GM12878 (cell line): ENCODE data around the gene PEAR1. TPM values are rescaled to one million over a fixed set of nuclear protein-coding genes. Genes with fewer than 3 reads are reported as not detected.

Experiments
- ATAC-seq: fragments of 200-7000 bp; cut with Tn5 transposase; 3 replicates; pipeline ENCODE4 v1.9.1; 2020; ENCODE audit warnings: mild to moderate bottlenecking, moderate library complexity
- BruUV-seq: library from RNA; stranded (reverse); fragments of 400-500 nt; replicated peaks from 2 replicates; lab custom pipeline; 2021; lab: Mats Ljungman, UMichigan
- CTCF ChIA-PET: fragments of 300-600 bp; sonication (Branson Sonifier 250); formaldehyde crosslinking; extraction: SDS; loops from one replicate; lab custom pipeline; 2021; ENCODE audit warnings: inconsistent platforms; lab: Yijun Ruan, JAX
- POLR2A ChIA-PET: fragments of 350-600 bp; formaldehyde crosslinking; extraction: SDS; loops from one replicate; lab custom pipeline; 2021; ENCODE audit warnings: inconsistent platforms; lab: Charles Lee
- RAD21 ChIA-PET: fragments of 300-600 bp; sonication (Branson Sonifier 250); formaldehyde crosslinking; loops from one replicate; lab custom pipeline; 2023; ENCODE audit warnings: antibody characterized with exemption; ENCODE audit not compliant: unreplicated experiment; lab: Charles Lee
- SMC1A ChIA-PET: fragments of 300-600 bp; sonication (Branson Sonifier 250); formaldehyde crosslinking; loops from one replicate; lab custom pipeline; 2023; ENCODE audit not compliant: unreplicated experiment, uncharacterized antibody; lab: Charles Lee
- DNase-seq: peaks from one replicate; pipeline ENCODE4 v3.0.0-alpha.2; 2011; ENCODE audit warnings: low read depth, low spot score
- FAIRE-seq: peaks from 3 replicates; lab custom pipeline; 2011; peaks lifted over from hg19 to GRCh38; lab: Jason Lieb, UNC
- H2AFZ ChIP-seq: 2 replicates; pipeline ENCODE4 v1.6.0; 2011; ENCODE audit warnings: low read depth, low read length, control low read depth; ENCODE audit not compliant: control insufficient read depth
- H3K27ac ChIP-seq: 2 replicates; pipeline ENCODE4 v1.5.1; 2011; ENCODE audit warnings: control low read depth; ENCODE audit not compliant: control insufficient read depth, insufficient read depth
- H3K27me3 ChIP-seq, 2 experiments: replicated peaks in 1 of 2; 2 replicates each; pipeline versions ENCODE4 v1.6.0 to v1.6.1; 2011; ENCODE audit warnings: low read length in 1 of 2; ENCODE audit not compliant: control insufficient read depth in 2 of 2, insufficient read depth in 2 of 2
- H3K36me3 ChIP-seq, 2 experiments: 2 replicates each; pipeline ENCODE4 v1.5.1; 2011; ENCODE audit warnings: low read length in 1 of 2; ENCODE audit not compliant: control insufficient read depth in 2 of 2, insufficient read depth in 2 of 2
- H3K4me1 ChIP-seq: 2 replicates; pipeline ENCODE4 v1.6.1; 2011; ENCODE audit warnings: mild to moderate bottlenecking, low read length, moderate library complexity, mixed read lengths; ENCODE audit not compliant: control insufficient read depth, insufficient read depth
- H3K4me2 ChIP-seq: 2 replicates; pipeline ENCODE4 v1.6.0; 2011; ENCODE audit warnings: control low read depth; ENCODE audit not compliant: control insufficient read depth, insufficient read depth
- H3K4me3 ChIP-seq: fragments of 200-600 bp; sonication (generic); 2 replicates; pipeline ENCODE4 v1.5.1; 2016
- H3K79me2 ChIP-seq: 2 replicates; pipeline ENCODE4 v1.6.0; 2011; ENCODE audit warnings: low read length; ENCODE audit not compliant: control insufficient read depth, insufficient read depth
- H3K9ac ChIP-seq: 2 replicates; pipeline ENCODE4 v1.8.0; 2011; ENCODE audit warnings: low read length, control low read depth, mixed read lengths; ENCODE audit not compliant: control insufficient read depth, insufficient read depth
- H3K9me3 ChIP-seq: replicated peaks from 3 replicates; pipeline ENCODE4 v1.5.1; 2011; ENCODE audit warnings: mild to moderate bottlenecking, low read length; ENCODE audit not compliant: control insufficient read depth, insufficient read depth
- H4K20me1 ChIP-seq: 2 replicates; pipeline ENCODE4 v1.6.0; 2011; ENCODE audit not compliant: control insufficient read depth, insufficient read depth
- ATF3 ChIP-seq: IDR thresholded peaks from 2 replicates; pipeline ENCODE4 v1.6.1; 2011; ENCODE audit warnings: low read depth, mild to moderate bottlenecking, low read length, moderate library complexity, borderline replicate concordance; ENCODE audit errors: extremely low read depth
- PKNOX1 ChIP-seq: fragments of 450-650 bp; IDR thresholded peaks from 2 replicates; pipeline ENCODE4 v1.6.1; 2016; ENCODE audit warnings: mild to moderate bottlenecking
- RAD51 ChIP-seq: fragments of 450-650 bp; IDR thresholded peaks from 2 replicates; pipeline ENCODE4 v1.6.1; 2016; ENCODE audit warnings: moderate library complexity, mild to moderate bottlenecking, inconsistent platforms
- SIX5 ChIP-seq: IDR thresholded peaks from 2 replicates; pipeline ENCODE4 v1.6.1; 2011; ENCODE audit warnings: mild to moderate bottlenecking, low read depth, low read length, moderate library complexity; ENCODE audit not compliant: severe bottlenecking
- WGBS: methylation state at CpG from one replicate; pipeline ENCODE4 v1.1.6; 2016; ENCODE audit warnings: low lambda C conversion rate; ENCODE audit not compliant: insufficient replicate concordance, insufficient coverage; ENCODE audit errors: missing lambda C conversion rate; 5-methylcytosine and 5-hydroxymethylcytosine counted together
- in situ Hi-C: fragments of 300-500 bp; cut with MboI; formaldehyde crosslinking; loops from 9 replicates; pipeline ENCODE4 v1.14.3; 2018; ENCODE audit warnings: mixed read lengths
- intact Hi-C: fragments of 100-400 bp; cut with micrococcal nuclease; formaldehyde crosslinking; loops from one replicate; pipeline ENCODE4 v1.14.2; 2022; ENCODE audit not compliant: unreplicated experiment
- polyA plus RNA-seq, 11 experiments: library from polyadenylated mRNA; depleted of rRNA in 4 of 11; unstranded in 6 of 11; stranded (reverse) in 5 of 11; fragments of >200 nt; fragmentation: Nextera tagmentation in 4 of 11; fragmentation: Illumina TruSeq in 1 of 11; extraction: Ambion mirVana in 4 of 11; extraction: Trizol in 1 of 11; gene quantifications; 1 replicate in 1 of 11; 2 replicates in 10 of 11; pipeline versions ENCODE4 v1.2.1 to v1.2.3, GENCODE V29; 2011 to 2016; ENCODE audit warnings: inconsistent platforms in 2 of 11, missing spikeins in 2 of 11, low read depth in 1 of 11
- total RNA-seq, 4 experiments: library from RNA; depleted of rRNA in 3 of 4; stranded (reverse); fragments of >200 nt in 3 of 4; fragmentation: Illumina TruSeq in 1 of 4; extraction: Trizol in 1 of 4; gene quantifications; 2 replicates each; pipeline versions ENCODE4 v1.2.1 to v1.2.3, GENCODE V29; 2013 to 2021
- TF ChIP-seq, protein P1 (sequence below): IDR thresholded peaks from 2 replicates; pipeline ENCODE4 v1.6.1; 2011; ENCODE audit warnings: low read depth, low read length, improper control_type of control experiment, borderline replicate concordance

Gene PEAR1
- total and polyA plus RNA-seq, 10 of the 15 experiments (the other 5 are each of a cell fraction or from before 2014, with no cell fraction given): not detected

DNA sequence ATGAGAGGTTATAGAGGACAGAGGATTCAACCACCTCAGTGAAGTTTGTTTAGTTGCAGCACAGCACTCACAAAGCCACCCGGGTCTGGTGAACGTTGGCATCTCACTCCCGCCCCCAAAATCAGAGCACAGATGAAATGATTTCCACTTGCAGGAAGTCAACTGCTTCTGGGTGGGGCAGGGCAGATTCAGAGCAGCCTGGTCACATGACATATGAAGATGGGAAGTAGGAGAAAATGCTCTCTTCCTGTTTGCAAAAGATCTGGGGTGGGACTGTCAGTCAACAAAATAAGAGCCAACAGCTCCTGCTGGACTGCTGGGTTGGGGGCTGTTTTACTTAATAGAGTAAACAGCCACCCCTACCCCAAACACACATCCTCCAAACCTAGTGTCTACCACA is 70.1 kb downstream of the PEAR1 start:
- H3K4me2 ChIP-seq: no peak overlapping the region
- H3K27me3 ChIP-seq: no peaks in the 10 kb centered on the region
- BruUV-seq: no TSS peak
- peak overlapping the region; percentile 21 for H2AFZ ChIP-seq
- no peak for FAIRE-seq
- POLR2A ChIA-PET: no interaction called here
- peaks cover 3% of the 10 kb centered on the region for H3K4me1 ChIP-seq
- ATAC-seq: peak; percentile 31; the same call in 2 of the 3 replicates
- H4K20me1 ChIP-seq: no peaks in the 10 kb centered on the region
- TF ChIP-seq, protein P1, sequence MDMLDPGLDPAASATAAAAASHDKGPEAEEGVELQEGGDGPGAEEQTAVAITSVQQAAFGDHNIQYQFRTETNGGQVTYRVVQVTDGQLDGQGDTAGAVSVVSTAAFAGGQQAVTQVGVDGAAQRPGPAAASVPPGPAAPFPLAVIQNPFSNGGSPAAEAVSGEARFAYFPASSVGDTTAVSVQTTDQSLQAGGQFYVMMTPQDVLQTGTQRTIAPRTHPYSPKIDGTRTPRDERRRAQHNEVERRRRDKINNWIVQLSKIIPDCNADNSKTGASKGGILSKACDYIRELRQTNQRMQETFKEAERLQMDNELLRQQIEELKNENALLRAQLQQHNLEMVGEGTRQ: no peak
- TF ChIP-seq ATF3 (no peak), SIX5 (no peak), RAD51 (peak; percentile 30; the same call in 1 of the 2 replicates), PKNOX1 (peak; percentile 45; the same call in 1 of the 2 replicates)
- RAD21 ChIA-PET: no interaction called here
- no peaks in the 10 kb centered on the region for H3K79me2 ChIP-seq
- H3K36me3 ChIP-seq: peaks cover 0 to 2% of the 10 kb centered on the region in 2 experiments; a peak in 1 of 4 replicates
- no peak overlapping the region for H3K9ac ChIP-seq
- in situ Hi-C loops (no loop called here), intact Hi-C loops (no loop called here)
- no peak overlapping the region for H3K27ac ChIP-seq
- WGBS: 20% methylated on average over 3 of the region's 3 CpGs
- no peak for DNase-seq
- H3K9me3 ChIP-seq: no peaks in the 10 kb centered on the region
- SMC1A ChIA-PET: interaction anchor here (1.2 kb wide), 1 partner anchor 17 kb away, joined by 3 read pairs; no protein-coding TSS in a partner anchor
- CTCF ChIA-PET: interaction anchor here (0.7 kb wide), 1 partner anchor 111 kb away, joined by 4 read pairs; no protein-coding TSS in a partner anchor
- H3K4me3 ChIP-seq: no peak overlapping the region
